Testis (tissue), 3 donors: ENCODE measurements around the gene SEC14L3. TPM values are rescaled to one million over a fixed set of nuclear protein-coding genes. Genes with fewer than 3 reads are reported as not detected.

Experiments
- DNase-seq: peaks from one replicate; pipeline ENCODE4 v3.0.0-alpha.2; 2019
- H3K27ac ChIP-seq, 2 donors: fragments of 200-600 bp; sonication (generic); one replicate each; pipeline ENCODE4 v1.5.1; 2019
- H3K27me3 ChIP-seq: fragments of 200-600 bp; sonication (generic); one replicate; pipeline ENCODE4 v1.5.1; 2019
- H3K36me3 ChIP-seq: fragments of 200-600 bp; sonication (generic); one replicate; pipeline ENCODE4 v1.5.1; 2017; ENCODE audit warnings: low read depth; ENCODE audit errors: missing control alignments
- H3K4me1 ChIP-seq: fragments of 200-600 bp; sonication (generic); one replicate; pipeline ENCODE4 v1.5.1; 2019
- H3K4me3 ChIP-seq, 2 donors: fragments of 200-600 bp; sonication (generic); one replicate each; pipeline ENCODE4 v1.5.1; 2017 to 2019
- H3K9me3 ChIP-seq: fragments of 200-600 bp; sonication (generic); one replicate; pipeline ENCODE4 v1.5.1; 2017
- POLR2A ChIP-seq: fragments of 450-650 bp; IDR thresholded peaks from one replicate; pipeline ENCODE4 v1.6.1; 2017; ENCODE audit warnings: antibody characterized with exemption, mild to moderate bottlenecking, moderate library complexity
- WGBS, 2 donors: methylation state at CpG; one replicate each; pipeline ENCODE4 v1.1.5; 2018; 5-methylcytosine and 5-hydroxymethylcytosine counted together
- intact Hi-C: fragments of 100-400 bp; cut with DNase I; formaldehyde crosslinking; loops from one replicate; pipeline ENCODE4 v1.15.1; 2023; ENCODE audit warnings: low total_unique reads
- polyA plus RNA-seq: library from polyadenylated mRNA; stranded (reverse); fragments of 350-450 nt; fragmentation: Illumina TruSeq; extraction: RNeasy Lipid Tissue Mini Kit (QIAGEN cat#74804); gene quantifications from one replicate; pipeline ENCODE4 v1.2.3, GENCODE V29; 2014; ENCODE audit warnings: low read depth, low replicate concordance; ENCODE audit not compliant: insufficient read depth
- total RNA-seq, 2 donors: library from RNA; depleted of rRNA; stranded (reverse); fragments of >200 nt; gene quantifications; one replicate each; pipeline ENCODE4 v1.2.3, GENCODE V29; 2016
- TF ChIP-seq, protein P1 (sequence below), 3 experiments: fragments of 450-650 bp in 2 of 3; fragments of 200-600 bp in 1 of 3; sonication (generic) in 1 of 3; IDR thresholded peaks; one replicate each; pipeline ENCODE4 v1.5.1; 2016 to 2019; ENCODE audit warnings: antibody characterized with exemption in 3 of 3, mild to moderate bottlenecking in 2 of 3, moderate library complexity in 1 of 3

SEC14L3 gene
- total and polyA plus RNA-seq, 3 donors from 2014 or later: 0.24 to 0.28 (median 0.25) TPM

DNA sequence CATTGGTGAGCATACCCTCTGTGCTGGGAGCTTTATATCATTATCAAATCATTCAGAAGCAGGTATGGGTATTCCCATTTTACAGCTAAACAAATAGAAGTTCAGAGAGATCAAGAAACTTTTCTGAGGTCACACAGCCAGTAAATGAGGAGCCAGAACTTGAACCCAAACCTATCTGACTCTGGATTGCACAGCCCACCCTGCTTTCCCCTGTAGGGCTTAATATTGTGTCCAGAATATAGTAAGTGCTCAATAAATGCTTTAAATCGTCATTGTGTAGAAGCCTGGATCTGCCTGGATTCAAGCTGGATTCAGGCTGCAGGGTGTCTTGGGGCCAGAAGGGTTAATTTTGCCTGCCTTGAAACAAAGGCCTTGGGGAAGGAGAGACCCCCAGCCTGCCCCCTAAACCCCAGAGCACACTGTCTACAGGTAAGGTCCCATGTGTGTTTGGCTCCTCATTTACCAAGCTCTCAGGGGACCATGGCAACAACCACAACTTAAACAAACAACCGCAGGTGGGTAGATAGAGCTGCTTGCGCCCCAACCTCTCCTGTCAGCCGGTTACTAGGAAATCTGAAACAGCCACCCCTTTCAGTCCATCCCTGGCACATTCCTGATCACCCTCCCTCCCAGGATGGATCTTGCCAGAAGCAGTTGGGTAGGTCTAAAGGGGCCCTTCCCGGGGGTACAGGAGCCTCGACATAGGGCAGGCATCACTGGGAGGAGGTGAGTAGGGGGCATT, 3.0 kb upstream of the SEC14L3 start:
- TF ChIP-seq, protein P1, sequence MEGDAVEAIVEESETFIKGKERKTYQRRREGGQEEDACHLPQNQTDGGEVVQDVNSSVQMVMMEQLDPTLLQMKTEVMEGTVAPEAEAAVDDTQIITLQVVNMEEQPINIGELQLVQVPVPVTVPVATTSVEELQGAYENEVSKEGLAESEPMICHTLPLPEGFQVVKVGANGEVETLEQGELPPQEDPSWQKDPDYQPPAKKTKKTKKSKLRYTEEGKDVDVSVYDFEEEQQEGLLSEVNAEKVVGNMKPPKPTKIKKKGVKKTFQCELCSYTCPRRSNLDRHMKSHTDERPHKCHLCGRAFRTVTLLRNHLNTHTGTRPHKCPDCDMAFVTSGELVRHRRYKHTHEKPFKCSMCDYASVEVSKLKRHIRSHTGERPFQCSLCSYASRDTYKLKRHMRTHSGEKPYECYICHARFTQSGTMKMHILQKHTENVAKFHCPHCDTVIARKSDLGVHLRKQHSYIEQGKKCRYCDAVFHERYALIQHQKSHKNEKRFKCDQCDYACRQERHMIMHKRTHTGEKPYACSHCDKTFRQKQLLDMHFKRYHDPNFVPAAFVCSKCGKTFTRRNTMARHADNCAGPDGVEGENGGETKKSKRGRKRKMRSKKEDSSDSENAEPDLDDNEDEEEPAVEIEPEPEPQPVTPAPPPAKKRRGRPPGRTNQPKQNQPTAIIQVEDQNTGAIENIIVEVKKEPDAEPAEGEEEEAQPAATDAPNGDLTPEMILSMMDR (IDR thresholded peaks at IDR 0.05): no peak
- no peak for TF ChIP-seq POLR2A
- no peak for DNase-seq
- 66 to 68% methylated on average over 5 to 6 of the region's 6 CpGs for WGBS, 2 donors
- Histone ChIP-seq H3K4me1 (no peaks in the 10 kb centered on the region), H3K9me3 (no peaks in the 10 kb centered on the region), H3K27me3 (no peaks in the 10 kb centered on the region), H3K36me3 (no peaks in the 10 kb centered on the region), H3K4me3 (no peak overlapping the region), H3K27ac (no peak overlapping the region)
- intact Hi-C loops: no loop called here

GRCh38 chr22:30474121-30474520, 2.3 kb upstream of the SEC14L3 start:
- no peaks in the 10 kb centered on the region for H3K27me3 ChIP-seq
- no peak for DNase-seq
- 96 to 98% methylated on average over 4 of the region's 4 CpGs for WGBS, 2 donors
- H3K27ac ChIP-seq: no peak overlapping the region
- H3K4me1 ChIP-seq: no peaks in the 10 kb centered on the region
- TF ChIP-seq POLR2A: no peak
- TF ChIP-seq, protein P1 (IDR thresholded peaks at IDR 0.05): no peak
- H3K9me3 ChIP-seq: no peaks in the 10 kb centered on the region
- intact Hi-C loops: no loop called here
- no peak overlapping the region for H3K4me3 ChIP-seq
- H3K36me3 ChIP-seq: no peaks in the 10 kb centered on the region

DNA sequence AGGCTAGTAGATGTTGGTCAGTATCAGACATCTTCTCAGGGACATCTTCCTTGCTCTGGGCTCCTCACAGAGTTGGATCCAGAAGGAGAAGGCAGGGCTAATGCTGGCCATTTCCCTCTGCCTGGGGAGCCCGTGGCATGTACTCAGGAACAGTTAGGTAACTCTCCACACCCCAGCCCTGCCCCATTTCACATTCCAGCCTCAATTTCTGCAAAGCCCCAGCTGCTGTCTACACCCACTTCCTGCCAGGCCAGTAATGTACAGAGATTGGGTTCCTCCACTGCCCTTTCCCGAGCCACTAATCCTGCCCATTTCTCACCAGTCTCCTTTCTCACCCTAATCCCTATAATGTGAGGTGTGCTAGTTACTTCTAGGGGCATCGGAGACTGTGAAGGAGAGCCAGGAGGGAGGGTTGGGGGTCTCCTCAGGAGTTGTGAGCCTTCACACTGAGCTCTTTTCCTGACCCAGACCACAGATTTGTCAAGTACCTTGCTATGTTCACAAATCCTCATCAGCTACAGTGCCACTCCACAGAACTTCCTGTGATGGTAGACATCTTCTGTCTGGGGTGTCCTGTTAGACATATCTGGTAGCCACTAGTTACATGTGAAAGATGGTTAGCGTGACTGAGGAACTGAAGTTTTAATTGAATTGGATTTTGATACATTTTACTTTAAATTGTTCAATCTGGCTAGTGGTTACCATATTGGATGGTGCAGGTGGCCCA, 1.3 kb upstream of the SEC14L3 start:
- no peaks in the 10 kb centered on the region for H3K27me3 ChIP-seq
- no peak for TF ChIP-seq POLR2A
- TF ChIP-seq, protein P1 (IDR thresholded peaks at IDR 0.05): no peak
- H3K4me3 ChIP-seq: no peak overlapping the region
- 81 to 94% methylated on average over 4 of the region's 4 CpGs for WGBS, 2 donors
- H3K9me3 ChIP-seq: no peaks in the 10 kb centered on the region
- intact Hi-C loops: no loop called here
- DNase-seq: no peak
- H3K4me1 ChIP-seq: no peaks in the 10 kb centered on the region
- H3K27ac ChIP-seq: no peak overlapping the region
- no peaks in the 10 kb centered on the region for H3K36me3 ChIP-seq

- Histone ChIP-seq H3K4me3 (no peak overlapping the region), H3K27ac (no peak overlapping the region), H3K27me3 (no peaks in the 10 kb centered on the region), H3K4me1 (no peaks in the 10 kb centered on the region), H3K36me3 (no peaks in the 10 kb centered on the region), H3K9me3 (no peaks in the 10 kb centered on the region)
- 84 to 89% methylated on average over 2 of the region's 2 CpGs for WGBS, 2 donors
- DNase-seq: no peak
- intact Hi-C loops: no loop called here
- TF ChIP-seq POLR2A: no peak
- TF ChIP-seq, protein P1 (IDR thresholded peaks at IDR 0.05): no peak
These were observed 1.2 kb downstream of the SEC14L3 start for GRCh38 chr22:30470655-30471054.
